HG03135 (cell line): ENCODE measurements around the gene TRIM52.
"Not testable (repeated sequence)": the region's sequence is repeated elsewhere in the genome, so short reads cannot be mapped to it uniquely, and the experiment has no call there.

ENCODE experiments used
- ATAC-seq: cut with Tn5 transposase; IDR thresholded peaks from one replicate; pipeline ENCODE4 v1.9.1; 2021; ENCODE audit warnings: mild to moderate bottlenecking, moderate library complexity; ENCODE audit not compliant: unreplicated experiment

TRIM52 gene

DNA sequence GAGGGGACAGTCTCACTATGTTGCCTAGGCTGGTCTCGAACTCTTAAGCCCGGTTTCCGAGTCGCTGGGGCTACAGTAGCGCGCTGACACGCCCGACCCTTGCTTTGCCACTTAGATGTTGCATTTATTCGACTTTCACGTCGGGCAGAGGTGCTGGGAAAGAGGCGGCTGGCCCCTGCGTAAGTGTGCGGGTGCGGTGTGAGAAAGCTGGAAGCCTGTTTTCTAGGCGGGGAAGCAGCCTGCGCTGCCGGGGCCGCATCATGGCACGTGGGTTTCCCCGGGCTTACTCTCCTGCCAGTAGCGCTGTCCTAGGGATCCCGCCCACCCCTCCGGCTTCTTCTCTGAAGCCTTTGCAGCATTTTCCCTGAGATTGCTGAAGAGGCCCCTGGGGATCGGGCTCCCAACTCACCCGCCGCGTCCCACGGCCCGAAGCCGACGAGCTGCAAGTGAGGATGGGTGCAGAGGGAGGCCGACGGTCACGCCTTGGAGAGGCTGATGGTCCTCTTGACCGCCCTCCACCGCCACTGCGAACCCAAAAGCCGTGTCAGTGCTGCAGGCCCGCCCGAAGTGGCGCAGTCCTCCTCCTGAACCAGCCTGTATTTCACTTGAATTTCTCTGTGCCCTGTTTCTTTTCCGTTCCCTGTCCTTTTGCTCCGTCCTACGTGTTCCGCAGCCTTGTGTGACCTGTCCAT is 43.7 kb downstream of the TRIM52 start:
- ATAC-seq: no peak

GRCh38 chr5:181215997-181216989 is 44.6 kb downstream of the TRIM52 start:
- ATAC-seq: no peak

DNA sequence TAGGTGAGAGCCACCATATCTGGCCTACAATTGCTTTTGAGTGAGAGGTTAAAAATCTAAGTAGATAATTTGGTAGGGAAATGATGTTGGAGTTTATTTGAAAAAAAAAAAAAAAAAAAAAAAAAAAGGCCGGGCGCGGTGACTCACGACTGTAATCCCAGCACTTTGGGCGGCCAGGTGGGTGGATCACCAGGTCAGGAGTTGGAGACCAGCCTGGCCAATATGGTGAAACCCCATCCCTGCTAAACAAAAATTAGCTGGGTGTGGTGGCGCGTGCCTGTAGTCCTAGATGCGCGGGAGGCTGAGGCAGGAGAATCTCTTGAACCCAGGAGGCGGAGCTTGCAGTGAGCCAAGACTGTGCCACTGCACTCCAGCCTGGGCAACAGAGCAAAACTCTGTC is 46.7 kb downstream of the TRIM52 start:
- ATAC-seq: not testable (repeated sequence)

GRCh38 chr5:181212934-181213333 is 48.0 kb downstream of the TRIM52 start:
- no peak for ATAC-seq

DNA sequence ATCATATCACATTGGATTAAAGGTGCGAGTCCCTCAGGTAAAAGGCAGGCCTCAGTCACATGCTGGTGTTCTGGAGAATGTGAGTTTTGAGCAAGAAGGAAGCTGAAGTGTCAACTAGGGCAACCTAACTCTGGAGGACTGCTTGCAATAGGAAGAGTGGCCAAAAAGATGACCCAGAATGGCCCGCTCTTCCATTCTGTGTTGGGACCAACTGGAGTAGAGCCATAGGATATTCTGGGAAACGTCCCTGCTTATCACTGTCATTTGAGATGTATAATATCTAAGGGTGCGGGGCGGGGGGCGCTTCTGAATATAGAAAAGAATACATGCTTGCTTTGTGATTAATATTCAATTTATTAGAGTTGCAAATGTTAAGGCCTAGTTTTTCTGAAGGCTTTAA is 48.9 kb downstream of the TRIM52 start:
- ATAC-seq: no peak

DNA sequence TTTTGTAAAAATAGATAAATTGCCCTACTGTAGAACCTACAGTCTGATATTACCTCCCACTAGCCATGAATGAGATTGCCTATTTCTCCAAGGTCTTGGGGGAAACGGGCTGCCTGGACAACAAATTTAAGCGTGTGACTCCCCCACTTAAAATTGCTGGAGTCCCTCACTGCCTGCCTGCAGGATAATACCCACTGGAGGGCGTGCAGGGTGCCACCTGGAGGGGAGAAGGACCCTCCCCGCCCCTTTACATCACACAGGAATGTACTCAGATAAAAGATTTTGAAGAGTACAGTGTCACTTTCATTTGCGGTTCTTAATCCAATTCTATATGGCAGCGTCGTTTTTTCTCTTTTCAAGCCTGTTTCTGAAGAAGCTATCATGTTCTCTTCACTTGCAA is 49.7 kb downstream of the TRIM52 start:
- no peak for ATAC-seq

DNA sequence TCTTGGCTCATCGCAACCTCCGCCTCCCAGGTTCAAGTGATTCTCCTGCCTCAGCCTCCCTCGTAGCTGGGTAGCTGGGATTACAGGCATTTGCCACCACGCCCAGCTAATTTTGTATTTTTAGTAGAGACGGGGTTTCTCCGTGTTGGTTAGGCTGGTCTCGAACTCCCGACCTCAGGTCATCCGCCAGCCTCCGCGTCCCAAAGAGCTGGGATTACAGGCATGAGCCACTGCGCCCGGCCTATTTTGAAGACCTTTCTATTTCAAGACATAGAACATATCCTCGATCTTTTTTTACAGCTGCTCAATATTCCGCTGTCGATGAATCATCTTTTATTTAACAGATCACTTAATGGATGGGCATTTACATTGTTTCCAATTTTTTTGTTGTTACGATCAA is 50.2 kb downstream of the TRIM52 start:
- not testable (repeated sequence) for ATAC-seq

GRCh38 chr5:181210148-181210547 is 50.8 kb downstream of the TRIM52 start:
- ATAC-seq: not testable (repeated sequence)

GRCh38 chr5:181209006-181209405 is 51.9 kb downstream of the TRIM52 start:
- ATAC-seq: not testable (repeated sequence)

- ATAC-seq: no peak
Measured at GRCh38 chr5:181207960-181208253, 53.0 kb downstream of the TRIM52 start.

DNA sequence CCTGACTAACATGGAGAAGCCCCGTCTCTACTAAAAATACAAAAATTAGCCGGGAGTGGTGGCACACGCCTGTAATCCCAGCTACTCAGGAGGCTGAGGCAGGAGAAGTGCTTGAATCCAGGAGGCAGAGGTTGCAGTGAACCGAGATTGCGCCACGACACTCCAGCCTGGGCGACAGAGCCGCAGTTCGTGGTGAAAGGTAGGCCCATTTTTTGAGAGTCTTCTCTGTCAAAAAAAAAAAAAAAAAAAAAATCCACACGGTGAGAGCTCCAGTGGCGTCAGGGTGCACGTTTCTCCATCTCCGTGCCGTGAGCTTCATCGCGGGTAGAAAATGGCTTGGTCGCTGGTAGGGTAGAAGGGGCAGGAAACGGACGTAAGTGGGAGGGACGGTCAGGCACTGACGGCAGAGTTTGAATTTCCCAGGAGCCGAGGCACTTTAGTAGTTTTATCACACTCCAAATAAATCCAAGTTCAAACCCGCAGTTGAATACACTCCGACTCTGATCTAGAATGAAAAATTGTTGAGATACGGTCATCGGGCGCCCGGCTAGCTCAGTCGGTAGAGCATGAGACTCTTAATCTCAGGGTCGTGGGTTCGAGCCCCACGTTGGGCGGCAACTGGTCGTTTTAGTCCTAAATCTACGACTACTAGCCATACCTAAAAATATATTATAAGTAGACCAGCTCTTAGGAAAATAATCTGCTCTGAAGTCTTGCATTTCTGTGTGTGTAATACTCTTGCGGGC is 53.6 kb downstream of the TRIM52 start:
- ATAC-seq: no peak

DNA sequence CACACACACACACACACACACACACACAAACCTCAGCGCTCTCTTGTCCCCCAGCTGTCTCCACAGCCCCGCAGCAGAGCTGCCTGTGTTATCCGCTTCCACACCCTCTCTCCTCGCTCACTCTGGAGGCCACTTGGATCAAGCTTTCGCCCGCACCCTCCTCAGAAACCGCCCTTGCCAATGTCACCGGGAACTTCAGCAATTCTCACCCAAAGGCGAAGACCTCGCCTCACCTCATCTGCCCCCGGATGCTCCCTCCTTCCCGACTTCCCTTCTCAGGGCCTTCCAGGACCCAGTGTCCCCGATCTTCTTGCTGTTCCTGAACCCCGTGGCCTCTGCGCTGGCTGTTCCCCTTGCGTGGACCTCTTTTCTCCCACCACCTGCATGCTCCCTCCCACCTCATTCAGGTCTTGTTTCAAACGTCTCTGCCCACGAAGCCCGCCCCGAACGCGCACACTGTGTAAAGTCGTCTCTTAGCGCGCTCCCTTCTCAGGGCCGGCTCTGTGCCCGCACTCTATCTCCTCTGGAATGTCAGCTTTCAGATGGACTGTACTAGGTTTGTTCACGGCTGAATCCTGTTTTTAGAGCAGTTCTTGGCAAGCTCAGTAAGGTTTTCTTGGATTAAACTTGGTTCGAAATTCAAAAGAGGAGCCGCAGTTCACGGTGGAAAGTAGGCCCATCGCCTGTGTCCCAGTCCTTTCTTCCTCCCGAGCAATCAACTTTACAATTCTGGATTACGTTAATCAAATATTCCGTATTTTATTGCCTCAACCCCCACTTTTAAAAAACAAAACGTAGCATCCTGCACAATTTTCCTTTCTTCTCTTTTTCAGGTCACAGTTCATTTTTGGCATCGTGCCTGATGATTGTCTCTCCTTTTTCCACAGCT is 54.9 kb downstream of the TRIM52 start:
- ATAC-seq: no peak
